CD4-positive, CD25-positive, alpha-beta regulatory T cell (primary cell): ENCODE data around the gene G3BP2. TPM values are rescaled to one million over a fixed set of nuclear protein-coding genes. Genes with fewer than 3 reads are reported as not detected.
A peak's percentile ranks its signal among the peaks of the same experiment; 100 is the strongest.

ENCODE experiments used
- ATAC-seq, 2 donors: fragments of 150-1000 bp; cut with Tn5 transposase; one replicate each; pipeline ENCODE4 v1.10.0; 2021; ENCODE audit warnings: low read depth in 2 of 2, moderate number of reproducible peaks in 2 of 2, moderate library complexity in 1 of 2
- DNase-seq, 3 donors: peaks; one replicate each; pipeline versions ENCODE4 v3.0.0 to v3.0.0-alpha.2; 2012 to 2022; ENCODE audit warnings: mixed read lengths in 1 of 3
- H3K27ac ChIP-seq: one replicate; pipeline ENCODE4 v1.7.0; 2013; ENCODE audit warnings: mild to moderate bottlenecking, low read length; ENCODE audit not compliant: insufficient read depth, poor library complexity, severe bottlenecking
- H3K27me3 ChIP-seq: one replicate; pipeline ENCODE4 v1.7.0; 2013; ENCODE audit warnings: low read length; ENCODE audit not compliant: control insufficient read depth, insufficient read depth
- H3K36me3 ChIP-seq: one replicate; pipeline ENCODE4 v1.7.0; 2013; ENCODE audit warnings: mild to moderate bottlenecking, low read length, moderate library complexity; ENCODE audit not compliant: control insufficient read depth, insufficient read depth
- H3K4me1 ChIP-seq: 2 replicates; pipeline ENCODE4 v1.7.0; 2013; ENCODE audit warnings: mild to moderate bottlenecking, low read length; ENCODE audit not compliant: insufficient read depth, control insufficient read depth, poor library complexity, severe bottlenecking
- H3K4me3 ChIP-seq: one replicate; pipeline ENCODE4 v1.7.0; 2013; ENCODE audit warnings: low read depth, mild to moderate bottlenecking, low read length, moderate library complexity
- H3K9me3 ChIP-seq, 2 experiments: 1 replicate in 1 of 2; 2 replicates in 1 of 2; pipeline ENCODE4 v1.7.0; 2013; ENCODE audit warnings: low read length in 2 of 2, mild to moderate bottlenecking in 1 of 2, moderate library complexity in 1 of 2; ENCODE audit not compliant: control insufficient read depth in 2 of 2
- H3K27ac Mint-ChIP-seq, 3 donors: one replicate each; pipeline ENCODE4 v1.8.0; 2020 to 2022; ENCODE audit warnings: mild to moderate bottlenecking in 3 of 3, mixed read lengths in 3 of 3, moderate library complexity in 2 of 3
- H3K27me3 Mint-ChIP-seq: one replicate; pipeline ENCODE4 v1.8.0; 2022; ENCODE audit warnings: mild to moderate bottlenecking, mixed read lengths
- H3K36me3 Mint-ChIP-seq: one replicate; pipeline ENCODE4 v1.8.0; 2020; ENCODE audit warnings: mixed read lengths
- H3K4me1 Mint-ChIP-seq, 4 donors: one replicate each; pipeline ENCODE4 v1.8.0; 2020 to 2022; ENCODE audit warnings: mixed read lengths in 4 of 4, mild to moderate bottlenecking in 1 of 4
- H3K4me3 Mint-ChIP-seq, 4 donors: one replicate each; pipeline ENCODE4 v1.8.0; 2020 to 2022; ENCODE audit warnings: mild to moderate bottlenecking in 4 of 4, mixed read lengths in 4 of 4, moderate library complexity in 3 of 4
- H3K9me3 Mint-ChIP-seq, 7 donors: one replicate each; pipeline ENCODE4 v1.8.0; 2020 to 2022; ENCODE audit warnings: mixed read lengths in 7 of 7, mild to moderate bottlenecking in 3 of 7, moderate library complexity in 2 of 7
- polyA plus RNA-seq, 4 donors: library from polyadenylated mRNA; unstranded; fragments of 300-500 nt; fragmentation: Illumina TruSeq; gene quantifications; one replicate each; pipeline ENCODE4 v1.2.3, GENCODE V29; 2021
- total RNA-seq: library from RNA; stranded (reverse); gene quantifications from one replicate; pipeline ENCODE4 v1.2.3, GENCODE V29; 2022

The G3BP2 gene
- total and polyA plus RNA-seq, 5 donors from 2014 or later: 101 to 300 (median 122) TPM

DNA sequence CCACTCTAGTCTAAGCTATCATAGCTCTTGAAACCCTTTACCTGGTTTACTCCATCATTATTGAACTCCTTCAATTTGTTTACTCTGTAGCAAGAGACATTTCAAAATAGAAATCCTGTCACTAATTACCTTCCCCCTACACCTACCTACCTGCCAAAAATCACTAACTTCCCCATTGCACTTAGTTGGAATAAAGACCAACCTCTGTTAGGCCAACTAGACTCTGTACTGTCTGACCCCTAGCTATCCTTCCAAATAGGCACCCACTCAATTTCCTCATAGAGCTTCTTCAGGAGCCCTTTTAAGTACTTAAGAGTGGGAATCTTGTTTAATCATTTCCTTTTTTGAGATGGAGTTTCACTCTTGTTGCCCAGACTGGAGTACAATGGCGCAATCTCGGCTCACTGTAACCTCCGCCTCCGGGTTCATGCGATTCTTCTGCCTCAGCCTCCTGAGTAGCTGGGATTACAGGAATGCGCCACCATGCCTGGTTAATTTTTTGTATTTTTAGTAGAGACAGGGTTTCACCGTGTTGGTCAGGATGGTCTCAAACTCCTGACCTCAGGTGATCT is 34.0 kb downstream of the G3BP2 start:
- Mint-ChIP-seq H3K36me3 (peaks cover 11% of the 10 kb centered on the region), H3K4me1 (peaks cover 3 to 14% (median 8%) of the 10 kb centered on the region in 4 donors), H3K4me3 (no peak overlapping the region), H3K27me3 (peaks cover 4% of the 10 kb centered on the region), H3K27ac (peak overlapping the region in 1 of 3 donors; percentile 16), H3K9me3 (peaks cover 0 to 2% (median 0%) of the 10 kb centered on the region in 7 donors)
- H3K4me1 ChIP-seq: no peaks in the 10 kb centered on the region
- H3K36me3 ChIP-seq: peaks cover 19% of the 10 kb centered on the region
- no peak for ATAC-seq
- no peaks in the 10 kb centered on the region for H3K9me3 ChIP-seq
- H3K27ac ChIP-seq: no peak overlapping the region
- H3K27me3 ChIP-seq: no peaks in the 10 kb centered on the region
- H3K4me3 ChIP-seq: no peak overlapping the region
- no peak for DNase-seq

DNA sequence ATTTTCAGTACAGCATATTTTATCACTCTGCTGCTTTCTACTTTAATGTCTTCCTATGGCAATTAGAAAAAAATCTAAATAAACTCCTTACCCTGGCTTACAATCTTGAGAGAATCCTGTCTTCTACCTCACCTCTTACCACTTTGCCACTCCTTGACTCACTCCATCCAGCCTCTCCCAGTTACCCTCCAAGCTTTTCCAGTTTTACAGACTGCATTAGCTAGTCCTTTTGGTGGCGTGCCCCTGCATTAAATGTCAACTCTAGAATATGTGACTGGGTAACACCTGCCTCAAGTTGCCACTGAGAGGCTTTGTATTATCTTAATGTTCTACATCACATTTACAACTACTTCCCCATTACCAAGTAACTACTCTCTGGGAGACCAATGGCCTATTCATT is 35.4 kb downstream of the G3BP2 start:
- H3K27me3 ChIP-seq: no peaks in the 10 kb centered on the region
- no peak overlapping the region for H3K4me3 Mint-ChIP-seq
- ATAC-seq: no peak
- peaks cover 0 to 2% (median 0%) of the 10 kb centered on the region in 7 donors for H3K9me3 Mint-ChIP-seq
- no peak overlapping the region for H3K4me3 ChIP-seq
- peaks cover 9% of the 10 kb centered on the region for H3K36me3 ChIP-seq
- H3K27ac Mint-ChIP-seq: peak overlapping the region in 1 of 3 donors; percentile 44
- no peak overlapping the region for H3K27ac ChIP-seq
- H3K9me3 ChIP-seq: no peaks in the 10 kb centered on the region
- no peaks in the 10 kb centered on the region for H3K4me1 ChIP-seq
- H3K27me3 Mint-ChIP-seq: peaks cover 4% of the 10 kb centered on the region
- no peak for DNase-seq
- H3K4me1 Mint-ChIP-seq: peaks cover 0 to 10% (median 6%) of the 10 kb centered on the region in 4 donors
- H3K36me3 Mint-ChIP-seq: peaks cover 7% of the 10 kb centered on the region

DNA sequence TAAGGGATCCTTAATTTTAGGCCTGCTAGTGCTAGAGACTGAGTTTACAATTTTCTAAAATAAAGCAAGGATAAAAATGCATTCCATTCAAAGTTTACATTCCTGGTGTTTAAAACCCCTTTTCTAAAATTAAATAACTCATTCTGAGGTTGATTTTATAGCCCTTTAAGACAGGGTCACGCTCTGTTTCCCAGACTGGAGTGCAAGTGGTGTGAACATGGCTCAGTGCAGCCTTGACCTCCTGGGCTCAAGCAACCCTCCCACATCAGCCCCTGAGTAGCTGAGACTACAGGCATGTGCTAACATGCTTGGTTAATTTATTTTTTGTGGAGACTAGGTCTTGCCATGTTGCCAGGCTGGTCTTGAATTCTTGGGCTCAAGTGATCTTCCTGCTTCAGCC is 36.0 kb downstream of the G3BP2 start:
- H3K9me3 ChIP-seq: no peaks in the 10 kb centered on the region
- H3K4me3 ChIP-seq: no peak overlapping the region
- Mint-ChIP-seq H3K27me3 (peaks cover 4% of the 10 kb centered on the region), H3K4me1 (peaks cover 0 to 6% (median 5%) of the 10 kb centered on the region in 4 donors), H3K4me3 (no peak overlapping the region), H3K9me3 (peaks cover 0 to 2% (median 0%) of the 10 kb centered on the region in 7 donors), H3K36me3 (peaks cover 7% of the 10 kb centered on the region), H3K27ac (no peak overlapping the region)
- DNase-seq (no peak), ATAC-seq (no peak)
- H3K27me3 ChIP-seq: no peaks in the 10 kb centered on the region
- H3K4me1 ChIP-seq: no peaks in the 10 kb centered on the region
- H3K36me3 ChIP-seq: peaks cover 7% of the 10 kb centered on the region
- H3K27ac ChIP-seq: no peak overlapping the region

GRCh38 chr4:75634951-75635350 is 38.3 kb downstream of the G3BP2 start:
- DNase-seq (no peak), ATAC-seq (no peak)
- H3K27me3 Mint-ChIP-seq: peaks cover 9% of the 10 kb centered on the region
- H3K4me3 ChIP-seq: no peak overlapping the region
- no peaks in the 10 kb centered on the region for H3K9me3 ChIP-seq
- peaks cover 0 to 2% (median 0%) of the 10 kb centered on the region in 7 donors for H3K9me3 Mint-ChIP-seq
- H3K27ac Mint-ChIP-seq: no peak overlapping the region
- H3K4me1 ChIP-seq: peaks cover 11% of the 10 kb centered on the region
- H3K36me3 Mint-ChIP-seq: peaks cover 8% of the 10 kb centered on the region
- H3K27me3 ChIP-seq: no peaks in the 10 kb centered on the region
- peaks cover 0 to 12% (median 9%) of the 10 kb centered on the region in 4 donors for H3K4me1 Mint-ChIP-seq
- peak overlapping the region in 1 of 4 donors; percentile 39 for H3K4me3 Mint-ChIP-seq
- no peaks in the 10 kb centered on the region for H3K36me3 ChIP-seq
- H3K27ac ChIP-seq: no peak overlapping the region

DNA sequence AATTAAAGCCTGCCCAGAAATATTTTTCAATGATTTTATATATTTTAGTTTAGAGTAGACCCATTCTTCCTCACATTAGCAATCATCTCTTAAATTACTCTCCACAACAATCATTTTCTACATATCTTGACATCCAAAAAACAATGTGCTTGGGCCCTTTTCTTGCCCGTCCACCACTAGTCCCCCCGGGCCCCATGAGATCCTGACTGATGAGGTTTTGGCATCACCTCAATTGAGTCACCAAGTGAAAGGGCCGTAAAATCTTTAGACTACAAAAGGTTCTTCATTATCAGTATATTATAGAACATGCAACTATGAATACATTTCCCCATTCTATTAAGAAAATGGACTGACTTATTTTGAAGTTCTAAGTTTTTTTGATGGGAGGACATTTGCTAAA is 38.9 kb downstream of the G3BP2 start:
- peaks cover 4% of the 10 kb centered on the region for H3K36me3 Mint-ChIP-seq
- peaks cover 0 to 13% (median 8%) of the 10 kb centered on the region in 4 donors for H3K4me1 Mint-ChIP-seq
- Histone ChIP-seq H3K36me3 (no peaks in the 10 kb centered on the region), H3K27me3 (no peaks in the 10 kb centered on the region), H3K4me1 (peaks cover 12% of the 10 kb centered on the region), H3K27ac (no peak overlapping the region), H3K4me3 (no peak overlapping the region), H3K9me3 (no peaks in the 10 kb centered on the region)
- DNase-seq: no peak
- ATAC-seq: no peak
- peaks cover 9% of the 10 kb centered on the region for H3K27me3 Mint-ChIP-seq
- peak overlapping the region in 1 of 4 donors; percentile 39 for H3K4me3 Mint-ChIP-seq
- H3K9me3 Mint-ChIP-seq: peaks cover 0 to 2% (median 0%) of the 10 kb centered on the region in 7 donors
- no peak overlapping the region for H3K27ac Mint-ChIP-seq

DNA sequence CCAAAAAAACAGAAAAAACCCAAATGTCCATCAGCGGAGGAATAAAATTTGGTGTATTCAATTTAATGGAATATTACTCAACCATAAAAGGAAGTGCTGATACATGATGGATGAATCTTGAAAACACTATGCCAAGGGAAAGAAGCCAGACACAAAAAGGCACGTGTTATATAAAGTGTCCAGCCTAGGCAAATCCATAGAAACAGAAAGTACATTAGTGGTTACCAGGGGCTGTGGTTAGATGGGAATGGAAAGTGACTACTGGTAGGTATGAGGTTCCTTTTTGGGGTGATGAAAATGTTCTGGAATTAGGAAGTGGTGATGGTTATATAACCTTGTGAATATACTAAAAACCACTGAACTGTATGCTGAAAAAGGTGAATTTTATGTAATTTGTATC is 39.4 kb downstream of the G3BP2 start:
- peaks cover 0 to 2% (median 0%) of the 10 kb centered on the region in 7 donors for H3K9me3 Mint-ChIP-seq
- H3K36me3 Mint-ChIP-seq: peaks cover 4% of the 10 kb centered on the region
- peaks cover 9% of the 10 kb centered on the region for H3K27me3 Mint-ChIP-seq
- H3K4me3 ChIP-seq: no peak overlapping the region
- ATAC-seq (no peak), DNase-seq (no peak)
- H3K27ac ChIP-seq: no peak overlapping the region
- no peaks in the 10 kb centered on the region for H3K36me3 ChIP-seq
- H3K4me1 Mint-ChIP-seq: peaks cover 0 to 17% (median 8%) of the 10 kb centered on the region in 4 donors
- H3K27me3 ChIP-seq: no peaks in the 10 kb centered on the region
- H3K4me3 Mint-ChIP-seq: peak overlapping the region in 1 of 4 donors; percentile 39
- no peak overlapping the region for H3K27ac Mint-ChIP-seq
- peaks cover 12% of the 10 kb centered on the region for H3K4me1 ChIP-seq
- no peaks in the 10 kb centered on the region for H3K9me3 ChIP-seq

GRCh38 chr4:75630937-75631329 is 42.3 kb downstream of the G3BP2 start:
- no peak for DNase-seq
- Mint-ChIP-seq H3K36me3 (peaks cover 4% of the 10 kb centered on the region), H3K9me3 (peaks cover 0 to 1% (median 0%) of the 10 kb centered on the region in 7 donors), H3K27me3 (peaks cover 5% of the 10 kb centered on the region), H3K4me1 (peaks cover 0 to 17% (median 8%) of the 10 kb centered on the region in 4 donors), H3K27ac (peak overlapping the region; percentile 20 to 95 (median 95)), H3K4me3 (peak overlapping the region; percentile 85 to 99 (median 94))
- H3K27ac ChIP-seq: peak overlapping the region; percentile 52
- H3K9me3 ChIP-seq: no peaks in the 10 kb centered on the region
- ATAC-seq: no peak
- no peaks in the 10 kb centered on the region for H3K27me3 ChIP-seq
- H3K36me3 ChIP-seq: no peaks in the 10 kb centered on the region
- peaks cover 12% of the 10 kb centered on the region for H3K4me1 ChIP-seq
- peak overlapping the region; percentile 82 for H3K4me3 ChIP-seq
